Stimulated activated CD4-positive, alpha-beta T cell treated with anti-CD3 and anti-CD28 coated beads, Interleukin-15, amount 100 ng/mL, for 24 hours (primary cell): ENCODE measurements around the gene CERS6.
A peak's percentile ranks its signal among the peaks of the same experiment; 100 is the strongest.
"Not testable (repeated sequence)": the region's sequence is repeated elsewhere in the genome, so short reads cannot be mapped to it uniquely, and the experiment has no call there.

Experiments
- DNase-seq: peaks from one replicate; pipeline ENCODE4 v3.0.0-alpha.2; 2020

Gene CERS6, protein sequence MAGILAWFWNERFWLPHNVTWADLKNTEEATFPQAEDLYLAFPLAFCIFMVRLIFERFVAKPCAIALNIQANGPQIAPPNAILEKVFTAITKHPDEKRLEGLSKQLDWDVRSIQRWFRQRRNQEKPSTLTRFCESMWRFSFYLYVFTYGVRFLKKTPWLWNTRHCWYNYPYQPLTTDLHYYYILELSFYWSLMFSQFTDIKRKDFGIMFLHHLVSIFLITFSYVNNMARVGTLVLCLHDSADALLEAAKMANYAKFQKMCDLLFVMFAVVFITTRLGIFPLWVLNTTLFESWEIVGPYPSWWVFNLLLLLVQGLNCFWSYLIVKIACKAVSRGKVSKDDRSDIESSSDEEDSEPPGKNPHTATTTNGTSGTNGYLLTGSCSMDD

GRCh38 chr2:168455645-168456520 is at the start of gene CERS6:
TSS of gene CERS6 (plus strand) at chr2:168456272. CDS start at chr2:168456449, 177 bp downstream.
- peak; percentile 94 for DNase-seq

DNA sequence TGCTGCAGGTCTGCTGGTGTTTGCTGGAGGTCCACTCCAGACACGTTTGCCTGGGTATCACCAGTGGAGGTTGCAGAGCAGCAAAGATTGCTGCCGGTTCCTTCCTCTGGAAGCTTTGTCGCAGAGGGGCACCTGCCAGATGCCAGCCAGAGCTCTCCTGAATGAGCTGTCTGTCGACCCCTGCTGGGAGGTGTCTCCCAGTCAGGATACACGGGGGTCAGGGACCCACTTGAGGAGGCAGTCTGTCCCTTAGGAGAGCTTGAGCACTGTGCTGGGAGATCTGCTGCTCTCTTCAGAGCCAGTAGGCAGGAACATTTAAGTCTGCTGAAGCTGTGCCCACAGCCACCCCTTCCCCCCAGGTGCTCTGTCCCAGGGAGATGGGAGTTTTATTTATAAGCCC is 43.8 kb upstream of the CERS6 start:
- not testable (repeated sequence) for DNase-seq

- not testable (repeated sequence) for DNase-seq
Measured at GRCh38 chr2:168413101-168413500, 43.0 kb upstream of the CERS6 start.

GRCh38 chr2:168416555-168416954 is 39.5 kb upstream of the CERS6 start:
- DNase-seq, result no peak

DNA sequence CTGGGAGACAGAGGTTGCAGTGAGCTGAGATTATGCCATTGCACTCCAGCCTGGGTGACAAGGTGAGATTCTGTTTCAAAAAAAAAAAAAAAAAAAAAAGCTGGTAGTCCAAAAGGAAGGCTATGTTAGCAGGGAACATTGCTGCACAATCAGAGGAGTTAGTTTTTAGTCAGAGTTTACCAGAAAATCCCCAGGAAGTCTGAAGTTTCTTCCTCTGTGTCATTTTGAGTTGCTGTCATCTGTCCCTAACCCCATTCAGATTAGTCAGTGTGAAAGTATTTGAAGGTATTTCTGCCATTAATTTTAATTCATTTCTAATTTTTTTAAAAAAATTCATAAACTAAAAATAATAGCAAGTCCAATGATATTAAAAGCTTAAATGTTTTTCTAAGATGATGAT is 33.5 kb upstream of the CERS6 start:
- DNase-seq, result no peak

DNA sequence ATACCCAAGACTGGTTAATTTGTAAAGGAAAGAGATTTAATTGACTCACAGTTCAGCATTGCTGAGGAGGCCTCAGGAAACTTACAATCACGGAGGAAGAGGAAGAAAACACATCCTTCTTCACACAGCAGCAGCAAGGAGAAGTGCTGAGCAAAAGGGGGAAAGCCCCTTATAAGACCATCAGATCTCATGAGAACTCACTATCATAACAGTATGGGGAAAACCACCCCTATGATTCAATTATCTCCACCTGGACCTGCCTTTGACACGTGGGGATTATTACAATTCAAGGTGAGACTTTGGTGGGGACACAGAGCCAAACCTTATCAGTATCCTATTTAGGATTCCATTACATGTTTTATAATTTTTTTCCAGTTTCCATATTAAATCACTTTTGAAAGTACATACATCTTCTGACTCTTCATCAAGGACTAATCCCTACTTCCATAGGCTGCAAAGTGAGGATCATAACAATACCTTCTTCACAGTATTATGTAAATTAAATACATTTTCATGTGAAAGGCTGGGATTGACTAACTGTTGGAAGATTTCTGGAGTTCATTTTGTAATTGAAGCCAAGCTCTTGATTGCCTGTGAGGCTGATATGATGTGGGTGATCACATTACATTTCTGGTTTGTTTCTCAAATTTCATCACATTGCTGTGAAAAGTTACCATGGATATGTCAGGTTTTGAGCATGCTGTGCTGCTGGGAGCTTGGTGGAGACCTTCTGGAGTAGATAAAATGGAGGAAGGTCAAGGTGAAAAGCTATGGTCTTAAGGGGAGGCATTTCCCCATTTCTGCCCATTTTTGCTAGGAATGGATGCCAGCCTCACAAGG is 31.7 kb upstream of the CERS6 start:
- DNase-seq, result no peak

- no peak for DNase-seq
Measured at GRCh38 chr2:168424971-168425370, 31.1 kb upstream of the CERS6 start.

DNA sequence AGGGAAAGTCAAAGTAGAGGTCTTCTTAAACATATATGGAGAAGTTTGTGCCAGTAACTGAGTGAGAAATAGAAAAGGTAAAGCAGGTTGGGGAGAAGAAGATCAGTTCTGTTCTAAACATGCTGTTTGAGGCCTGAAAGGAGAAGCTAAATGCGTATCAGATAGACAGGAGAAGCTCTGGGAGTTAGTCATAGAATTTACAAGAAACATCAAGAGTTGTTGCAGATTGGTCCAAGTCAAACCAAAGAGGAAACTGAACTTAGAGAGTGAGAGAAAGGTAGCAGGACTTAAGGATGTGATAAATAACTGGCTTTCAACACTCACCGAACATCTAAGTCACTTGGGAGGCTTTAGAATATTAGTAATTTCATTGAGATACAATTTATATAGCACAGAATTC is 29.2 kb upstream of the CERS6 start:
- no peak for DNase-seq

- no peak for DNase-seq
Measured at GRCh38 chr2:168427451-168427850, 28.6 kb upstream of the CERS6 start.

- no peak for DNase-seq
Measured at GRCh38 chr2:168428431-168428830, 27.6 kb upstream of the CERS6 start.

DNA sequence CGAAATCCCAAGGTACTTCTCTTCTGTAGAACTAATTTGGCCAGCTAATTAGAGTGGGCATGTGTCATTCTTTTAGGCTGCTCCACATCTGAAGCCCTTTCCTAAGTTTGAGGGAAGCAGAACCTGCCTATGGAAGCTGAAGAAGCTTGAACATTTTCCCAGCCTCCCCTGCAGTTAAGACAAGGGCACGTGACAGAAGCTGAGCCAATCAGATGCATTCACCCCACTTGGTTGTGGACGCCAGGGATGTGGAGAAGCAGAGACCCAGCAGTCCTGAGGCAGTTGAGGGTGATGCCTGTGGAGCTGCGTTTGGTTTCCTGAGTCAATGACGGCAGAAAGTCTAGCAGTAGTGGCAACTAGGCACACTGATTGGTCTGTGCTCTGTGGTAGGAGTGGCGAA is 26.1 kb upstream of the CERS6 start:
- DNase-seq, result no peak

GRCh38 chr2:168430431-168430830 is 25.6 kb upstream of the CERS6 start:
- no peak for DNase-seq

- DNase-seq, result no peak
Measured at GRCh38 chr2:168431301-168432024, 24.6 kb upstream of the CERS6 start.

GRCh38 chr2:168432100-168432499 is 24.0 kb upstream of the CERS6 start:
- DNase-seq, result no peak

GRCh38 chr2:168432565-168433186 is 23.4 kb upstream of the CERS6 start:
- DNase-seq, result peak; percentile 58

DNA sequence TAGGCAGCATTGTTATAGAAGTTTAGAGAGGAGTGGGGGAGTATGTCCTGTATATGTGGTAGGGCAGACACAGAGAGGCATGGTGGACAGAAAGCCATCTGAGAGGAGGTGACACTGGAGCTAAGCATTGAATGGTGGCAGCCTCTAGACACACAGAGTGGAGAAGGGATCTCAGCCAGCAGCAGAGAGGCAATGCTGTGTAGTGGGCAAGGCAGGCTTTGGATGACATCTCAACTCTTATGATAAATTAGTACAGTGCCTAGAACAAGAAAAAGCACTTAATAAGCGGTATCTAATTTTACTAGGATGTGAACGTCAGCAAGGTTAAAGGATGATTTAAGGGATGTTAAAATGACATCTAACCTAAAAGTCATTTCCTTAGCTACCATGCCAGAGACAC is 22.5 kb upstream of the CERS6 start:
- DNase-seq, result no peak

DNA sequence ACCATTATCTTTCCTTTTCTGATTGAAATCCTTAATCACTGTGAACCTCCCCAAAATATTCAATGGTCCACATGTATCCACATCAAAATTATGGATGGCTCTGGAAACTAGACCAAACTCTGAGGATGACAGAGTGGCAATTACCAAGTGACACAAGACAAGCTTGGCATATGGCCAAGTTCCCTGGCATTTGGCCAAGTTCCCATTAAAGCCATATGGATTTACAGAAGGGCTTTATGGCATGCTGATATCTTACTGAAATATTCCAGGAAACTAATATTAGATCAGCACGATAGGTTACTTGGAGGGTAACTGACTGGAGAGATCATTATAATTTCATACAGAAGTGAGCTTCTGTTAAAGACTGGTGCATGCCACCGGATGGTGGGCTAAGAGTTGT is 21.9 kb upstream of the CERS6 start:
- no peak for DNase-seq

DNA sequence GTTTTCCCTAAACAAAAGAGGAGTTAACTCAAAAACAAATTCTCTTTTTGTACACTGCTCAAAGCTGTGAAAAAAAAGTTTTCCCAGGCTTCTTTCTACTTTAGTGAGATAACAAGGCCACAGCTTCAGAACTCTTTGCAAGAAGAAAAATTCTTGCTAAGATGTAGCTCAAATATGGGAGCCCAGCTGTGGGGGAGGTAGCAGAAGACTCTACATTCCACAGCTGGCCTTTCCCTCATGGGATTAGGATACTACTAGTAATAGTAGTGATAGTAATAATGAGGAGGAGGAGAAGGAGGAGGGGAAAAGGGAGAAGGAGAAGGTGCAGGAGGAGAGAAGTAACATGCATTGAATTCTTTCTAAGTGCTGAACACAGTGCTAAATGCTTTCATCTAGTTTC is 19.2 kb upstream of the CERS6 start:
- DNase-seq, result no peak

GRCh38 chr2:168438553-168438952 is 17.5 kb upstream of the CERS6 start:
- DNase-seq, result no peak

GRCh38 chr2:168439536-168439935 is 16.5 kb upstream of the CERS6 start:
- no peak for DNase-seq

GRCh38 chr2:168441214-168441872 is 14.7 kb upstream of the CERS6 start:
- DNase-seq, result no peak
